Measurements from ENCODE around the gene CHST4. TPM values are rescaled to one million over a fixed set of nuclear protein-coding genes. Genes with fewer than 3 reads are reported as not detected.
"Not testable (repeated sequence)": the region's sequence is repeated elsewhere in the genome, so short reads cannot be mapped to it uniquely, and the experiment has no call there.

Gene CHST4
- total RNA-seq, 2 donors from 2014 or later, result not detected

DNA sequence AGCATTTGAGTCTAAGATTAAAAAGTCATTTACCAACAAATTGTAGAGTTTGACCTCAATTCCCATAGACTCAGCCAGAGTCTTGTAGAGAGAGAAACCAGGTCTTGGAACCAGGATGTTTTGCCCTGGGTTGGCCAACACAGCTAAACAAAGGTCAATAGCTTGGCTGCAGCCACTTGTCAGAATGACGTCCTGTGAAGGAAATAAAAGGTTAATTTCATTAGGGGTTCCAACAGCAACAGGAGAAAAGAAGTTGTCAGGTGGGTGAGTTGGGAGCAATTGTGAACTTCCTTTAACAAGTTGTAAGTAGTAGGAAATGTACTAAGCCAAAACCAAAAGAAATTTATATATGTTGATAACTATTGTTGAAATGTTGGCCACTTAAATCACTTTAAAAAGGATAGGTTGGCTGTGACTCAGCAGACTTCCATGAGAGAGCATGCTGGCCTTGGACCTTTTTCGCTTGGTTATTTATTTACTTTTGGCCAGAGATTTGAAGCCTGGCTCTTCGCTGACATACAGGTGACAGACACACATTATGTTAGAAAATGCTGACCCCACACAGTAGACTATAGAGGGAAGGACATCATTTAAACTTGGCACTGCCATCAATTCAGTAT, 46.4 kb downstream of the CHST4 start:
- H3K27me3 Mint-ChIP-seq, result peaks cover 13% of the 10 kb centered on the region
- ATAC-seq (replicated peaks), result no peak

DNA sequence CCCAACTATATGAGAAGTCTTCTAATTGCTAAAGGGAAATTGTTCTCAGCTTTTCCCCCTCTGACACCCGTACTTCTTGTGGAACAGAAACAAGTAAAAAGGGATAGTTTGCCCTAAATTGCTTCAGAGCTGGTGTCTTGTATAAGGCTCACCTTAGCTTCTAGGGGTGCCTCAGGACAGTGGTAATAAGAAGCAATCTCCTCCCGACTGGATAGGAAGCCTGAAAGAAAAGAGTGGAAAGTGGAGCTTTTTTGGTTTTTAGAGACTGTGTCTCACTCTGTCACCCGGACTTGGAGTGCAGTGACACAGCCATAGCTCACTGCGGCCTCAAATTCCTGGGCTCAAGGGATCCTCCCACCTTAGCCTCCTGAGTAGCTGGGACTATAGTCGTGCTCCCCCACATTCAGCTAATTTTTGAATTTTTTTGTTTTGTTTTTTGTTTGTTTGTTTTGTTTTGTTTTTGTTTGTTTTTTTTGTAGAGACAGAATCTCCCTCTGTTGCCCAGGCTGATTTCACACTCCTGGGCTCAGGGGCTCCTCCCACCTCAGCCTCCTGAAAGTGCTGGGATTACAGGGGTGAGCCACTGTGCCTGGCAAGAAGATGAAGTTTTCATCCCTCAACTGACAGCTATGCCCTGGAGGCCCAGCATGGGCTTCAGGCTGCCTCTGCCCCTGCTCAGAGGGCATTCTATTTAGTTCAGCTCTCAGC, 47.3 kb downstream of the CHST4 start:
- H3K4me1 Mint-ChIP-seq, result no peaks in the 10 kb centered on the region
- H3K27me3 Mint-ChIP-seq, result peaks cover 17% of the 10 kb centered on the region
- no peak overlapping the region for H3K4me3 Mint-ChIP-seq
- no peak for ATAC-seq (replicated peaks)
- H3K36me3 Mint-ChIP-seq (ENCODE audit: low read depth), result no peaks in the 10 kb centered on the region
- H3K27ac Mint-ChIP-seq, result no peak overlapping the region
- H3K9me3 Mint-ChIP-seq, result no peaks in the 10 kb centered on the region

More for the DNA sequence above, 46.4 kb downstream of the CHST4 start:
- Mint-ChIP-seq H3K9me3 (no peaks in the 10 kb centered on the region), H3K4me3 (no peak overlapping the region), H3K4me1 (no peaks in the 10 kb centered on the region), H3K36me3 (ENCODE audit: low read depth) (no peaks in the 10 kb centered on the region), H3K27ac (no peak overlapping the region)

DNA sequence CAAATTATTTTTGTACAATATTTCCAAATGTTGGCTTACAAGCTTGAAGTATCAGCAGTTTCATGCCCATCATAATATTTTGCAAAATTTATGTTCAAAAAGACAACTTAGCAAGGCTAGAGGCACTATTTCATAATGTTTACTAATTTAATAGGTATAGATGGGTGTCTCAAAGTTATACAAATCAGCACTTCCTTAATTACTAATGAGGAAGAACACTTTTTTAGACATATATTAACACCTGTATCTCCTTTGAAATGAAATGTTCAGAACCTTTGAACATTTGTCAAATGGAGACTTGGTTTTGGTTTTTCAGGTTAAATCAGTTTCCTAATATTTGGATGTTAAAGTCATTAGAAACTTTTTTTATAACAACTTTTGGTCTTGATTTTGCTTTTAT, 48.5 kb downstream of the CHST4 start:
- Mint-ChIP-seq H3K9me3 (no peaks in the 10 kb centered on the region), H3K36me3 (ENCODE audit: low read depth) (no peaks in the 10 kb centered on the region), H3K4me3 (no peak overlapping the region), H3K4me1 (no peaks in the 10 kb centered on the region), H3K27me3 (peaks cover 17% of the 10 kb centered on the region), H3K27ac (no peak overlapping the region)
- ATAC-seq (replicated peaks), result no peak

DNA sequence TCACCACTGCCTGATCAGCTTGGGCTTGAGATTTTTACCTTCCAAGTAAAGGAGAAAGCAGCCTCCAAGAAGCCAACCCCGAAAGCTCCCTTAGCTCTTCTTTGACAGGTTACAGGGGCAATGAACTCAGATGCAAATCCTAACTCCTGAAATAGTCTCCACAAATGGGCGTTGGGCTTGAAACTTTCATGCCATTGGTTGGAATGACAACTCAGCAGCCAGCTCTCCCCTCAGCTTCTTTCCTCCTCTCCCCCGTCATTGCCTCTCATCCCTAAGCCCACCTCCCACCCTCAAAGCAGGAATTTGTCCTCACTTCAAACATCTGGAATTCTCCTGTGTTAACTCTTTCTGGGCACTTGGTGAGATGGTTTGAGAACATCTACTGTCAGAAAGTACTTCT, 50.7 kb downstream of the CHST4 start, which contains the start of gene TAT:
Gene TAT, minus strand, starts transcription at position 122 of the 400 bp plus-strand sequence. CDS start 677 bp downstream, outside the sequence.
- Mint-ChIP-seq H3K9me3 (no peaks in the 10 kb centered on the region), H3K4me1 (no peaks in the 10 kb centered on the region), H3K36me3 (ENCODE audit: low read depth) (no peaks in the 10 kb centered on the region), H3K4me3 (no peak within 1 kb of the TSS), H3K27ac (no peak within 1 kb of the TSS), H3K27me3 (peaks cover 18% of the 10 kb centered on the region)
- ATAC-seq (replicated peaks), result no peak

- not testable (repeated sequence) for H3K9me3 Mint-ChIP-seq; H3K4me3 Mint-ChIP-seq; H3K4me1 Mint-ChIP-seq; H3K36me3 Mint-ChIP-seq (ENCODE audit: low read depth); H3K27ac Mint-ChIP-seq; ATAC-seq (replicated peaks)
- H3K27me3 Mint-ChIP-seq, result peaks cover 36% of the 10 kb centered on the region
These were observed 56.3 kb downstream of the CHST4 start for GRCh38 chr16:71582553-71582848.

DNA sequence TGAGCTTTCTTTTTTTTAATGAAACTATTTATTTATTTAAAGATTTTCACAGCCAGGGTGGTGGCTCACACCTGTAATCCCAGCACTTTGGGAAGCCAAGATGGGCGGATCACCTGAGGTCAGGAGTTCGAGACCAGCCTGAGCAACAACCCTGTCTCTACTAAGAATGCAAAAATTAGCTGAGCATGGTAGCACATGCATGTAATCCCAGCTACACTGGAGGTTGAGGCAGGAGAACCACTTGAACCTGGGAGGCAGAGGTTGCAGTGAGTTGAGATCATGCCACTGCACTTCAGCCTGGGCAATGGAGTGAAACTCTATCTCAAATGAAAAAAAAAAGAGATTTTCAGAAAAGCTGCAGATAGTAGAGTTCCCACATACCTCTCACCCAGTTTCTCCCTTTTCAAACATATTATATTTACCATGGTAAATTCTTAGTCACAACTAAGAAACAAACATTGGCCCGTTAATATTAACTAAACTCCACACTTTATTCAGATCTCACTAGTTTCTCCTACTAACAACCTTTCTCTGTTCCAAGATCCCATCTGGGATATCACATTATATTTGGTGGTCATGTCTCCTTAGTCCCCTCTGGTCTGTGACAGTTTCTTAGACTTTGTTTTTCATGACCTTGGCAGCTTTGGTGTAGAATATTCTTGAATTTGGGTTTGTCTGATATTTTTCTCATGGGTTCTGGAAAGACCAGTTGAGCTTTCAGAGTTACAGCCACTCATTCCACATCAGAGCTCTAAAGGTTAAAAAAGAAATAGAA, 58.5 kb downstream of the CHST4 start:
- no peak for ATAC-seq (replicated peaks)
- Mint-ChIP-seq H3K27me3 (peaks cover 36% of the 10 kb centered on the region), H3K4me1 (no peaks in the 10 kb centered on the region), H3K27ac (no peak overlapping the region), H3K4me3 (no peak overlapping the region), H3K9me3 (no peaks in the 10 kb centered on the region), H3K36me3 (ENCODE audit: low read depth) (no peaks in the 10 kb centered on the region)

DNA sequence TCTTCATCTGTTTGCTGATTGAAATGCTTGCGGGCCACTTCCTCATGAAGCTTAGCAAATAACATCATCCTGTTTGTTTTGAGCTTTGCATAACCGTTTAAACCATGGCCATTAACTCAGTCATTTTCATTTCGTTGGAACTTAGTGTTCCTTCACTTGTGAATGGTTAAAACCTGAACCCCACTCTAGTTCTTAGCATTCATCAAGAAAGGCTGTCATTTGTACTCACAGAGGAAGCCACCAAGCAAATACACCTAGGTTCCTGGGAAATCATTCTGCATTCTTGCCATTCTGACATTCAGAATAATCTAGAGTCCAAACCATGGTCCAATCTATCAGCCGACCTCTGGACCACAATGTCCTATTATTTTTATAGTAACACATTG, 59.1 kb downstream of the CHST4 start:
- Mint-ChIP-seq H3K27ac (no peak overlapping the region), H3K9me3 (no peaks in the 10 kb centered on the region), H3K4me3 (no peak overlapping the region), H3K4me1 (no peaks in the 10 kb centered on the region), H3K27me3 (peaks cover 34% of the 10 kb centered on the region), H3K36me3 (ENCODE audit: low read depth) (no peaks in the 10 kb centered on the region)
- ATAC-seq (replicated peaks), result no peak

Other genes starting within 250 kb of the CHST4 start
- gene CMTR2, start 237.0 kb upstream of the CHST4 start, total RNA-seq, result 10 to 100 TPM; 13.6 to 22.2 TPM
- gene CALB2, start 167.7 kb upstream of the CHST4 start, total RNA-seq, result not detected
- gene TLE7, start 84.4 kb upstream of the CHST4 start, total RNA-seq, result not detected
- 1 to 10 TPM; 6.8 to 9.3 TPM for gene ZNF23, start 64.2 kb upstream of the CHST4 start, total RNA-seq
- gene ZNF19, start 37.1 kb upstream of the CHST4 start, total RNA-seq, result 1 to 10 TPM; 1.1 to 3.4 TPM
- not detected for gene TAT, start 50.7 kb downstream of the CHST4 start, total RNA-seq
- not detected for gene MARVELD3, start 99.8 kb downstream of the CHST4 start, total RNA-seq
- 1 to 10 TPM; 8.7 to 9.4 TPM for gene PHLPP2, start 198.3 kb downstream of the CHST4 start, total RNA-seq

Data from activated T-helper 17 cell treated with anti-CD3 and anti-CD28 coated beads, Interleukin-2, amount 50 U/mL, for 72 hours (primary cell).